ENCODE data around the gene TCF15.

Gene TCF15

DNA sequence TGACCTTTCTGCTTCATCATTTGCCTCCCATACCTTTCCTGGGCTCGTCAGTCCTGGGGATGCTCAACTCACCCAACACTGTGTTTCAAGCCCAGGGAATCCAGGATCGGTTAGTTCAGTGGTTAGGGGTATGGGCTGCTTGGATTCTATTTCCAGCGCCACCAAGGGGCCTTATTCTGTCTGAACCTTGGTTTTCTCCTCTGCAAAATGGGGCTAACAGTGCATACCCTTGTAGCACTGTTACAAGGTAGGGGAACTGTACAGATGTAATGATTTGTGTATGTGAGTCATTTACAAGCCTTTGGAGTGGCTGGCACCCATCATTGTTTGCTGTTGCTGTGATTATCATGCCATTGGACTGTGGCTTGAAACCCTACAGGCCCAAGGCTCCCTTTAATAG, 52.0 kb downstream of the TCF15 start:
- no peaks in the 10 kb centered on the region for H3K36me3 ChIP-seq (ENCODE audit: insufficient read depth, low read length)
- H3K27me3 ChIP-seq (ENCODE audit: control insufficient read depth in 1 of 2, insufficient read depth in 2 of 2, low read length in 2 of 2): peaks cover 0 to 4% of the 10 kb centered on the region in 2 donors
- no peak overlapping the region for H3K4me3 ChIP-seq (ENCODE audit: low read depth in 1 of 2, low read length in 2 of 2)
- no peak overlapping the region for H3K27ac ChIP-seq (ENCODE audit: low read depth, low read length)
- no peak overlapping the region for H3K9ac ChIP-seq (ENCODE audit: low read length)
- no peaks in the 10 kb centered on the region for H3K9me3 ChIP-seq (ENCODE audit: low read length)
- H3K4me1 ChIP-seq (ENCODE audit: insufficient read depth, low read length): no peaks in the 10 kb centered on the region

- no peaks in the 10 kb centered on the region for H3K9me3 ChIP-seq (ENCODE audit: low read length)
- no peak overlapping the region for H3K4me3 ChIP-seq (ENCODE audit: low read depth in 1 of 2, low read length in 2 of 2)
- peaks cover 0 to 4% of the 10 kb centered on the region in 2 donors for H3K27me3 ChIP-seq (ENCODE audit: control insufficient read depth in 1 of 2, insufficient read depth in 2 of 2, low read length in 2 of 2)
- H3K36me3 ChIP-seq (ENCODE audit: insufficient read depth, low read length): no peaks in the 10 kb centered on the region
- H3K27ac ChIP-seq (ENCODE audit: low read depth, low read length): no peak overlapping the region
- no peaks in the 10 kb centered on the region for H3K4me1 ChIP-seq (ENCODE audit: insufficient read depth, low read length)
- no peak overlapping the region for H3K9ac ChIP-seq (ENCODE audit: low read length)
These were observed 53.1 kb downstream of the TCF15 start for GRCh38 chr20:556984-557383.

DNA sequence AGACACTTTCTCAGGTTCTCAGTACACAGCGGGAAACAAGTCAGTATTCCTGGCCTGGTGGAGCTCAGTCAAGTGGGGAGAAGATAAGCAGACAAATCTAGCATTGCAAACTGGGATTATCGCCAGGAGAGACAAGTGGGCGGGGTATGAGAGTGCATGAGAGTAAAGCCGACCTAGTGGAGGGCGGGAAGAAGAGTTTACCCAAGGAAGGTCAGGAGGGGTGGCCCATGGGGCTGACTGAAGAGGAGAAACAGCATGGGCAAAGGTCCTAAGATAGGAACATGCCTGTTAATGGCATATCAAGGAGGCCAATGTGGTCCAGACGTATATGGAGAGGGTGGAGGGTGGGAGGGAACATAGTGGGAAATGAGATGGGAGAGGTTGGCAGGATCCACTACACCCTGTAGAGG, 54.1 kb downstream of the TCF15 start:
- H3K4me1 ChIP-seq (ENCODE audit: insufficient read depth, low read length): no peaks in the 10 kb centered on the region
- H3K36me3 ChIP-seq (ENCODE audit: insufficient read depth, low read length): no peaks in the 10 kb centered on the region
- H3K27me3 ChIP-seq (ENCODE audit: control insufficient read depth in 1 of 2, insufficient read depth in 2 of 2, low read length in 2 of 2): peaks cover 0 to 4% of the 10 kb centered on the region in 2 donors
- no peak overlapping the region for H3K4me3 ChIP-seq (ENCODE audit: low read depth in 1 of 2, low read length in 2 of 2)
- H3K9me3 ChIP-seq (ENCODE audit: low read length): no peaks in the 10 kb centered on the region
- H3K9ac ChIP-seq (ENCODE audit: low read length): no peak overlapping the region
- H3K27ac ChIP-seq (ENCODE audit: low read depth, low read length): no peak overlapping the region
